NT2/D1 (cell line): ENCODE data around the gene PNMA8B.

Source experiments
- SUZ12 ChIP-seq: IDR thresholded peaks from 2 replicates; pipeline ENCODE4 v1.6.1; 2011; ENCODE audit not compliant: insufficient read length, insufficient read depth; ENCODE audit errors: extremely low read depth
- YY1 ChIP-seq: IDR thresholded peaks from 2 replicates; pipeline ENCODE4 v1.6.1; 2011; ENCODE audit not compliant: insufficient read length, insufficient read depth
- ZNF274 ChIP-seq: IDR thresholded peaks from 2 replicates; pipeline ENCODE4 v1.6.1; 2011; ENCODE audit warnings: mild to moderate bottlenecking, low read depth, low read length

DNA sequence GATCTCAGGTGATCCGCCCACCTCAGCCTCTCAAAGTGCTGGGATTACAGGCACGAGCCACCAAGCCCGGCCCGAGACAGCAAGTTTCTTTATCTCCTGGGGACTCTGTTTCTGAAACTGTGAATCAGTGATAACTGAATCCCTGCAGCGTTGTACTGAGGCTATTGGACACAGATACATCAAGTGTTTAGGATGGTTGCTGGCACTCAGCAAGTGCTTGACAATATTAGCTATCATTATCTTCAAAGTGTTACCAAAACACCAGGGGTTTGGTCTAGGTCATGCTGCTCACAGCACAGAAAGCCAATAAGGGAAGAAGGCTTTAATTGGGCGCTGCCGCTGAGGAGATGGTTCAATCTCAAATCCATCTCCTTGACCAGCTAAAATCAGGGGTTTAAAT, 46.4 kb downstream of the PNMA8B start:
- no peak for TF ChIP-seq ZNF274
- TF ChIP-seq YY1 = no peak
- TF ChIP-seq SUZ12 = no peak
